GM18867 (cell line): ENCODE measurements around the gene KBTBD8.

ENCODE experiments used
- ATAC-seq: cut with Tn5 transposase; IDR thresholded peaks from one replicate; pipeline ENCODE4 v1.9.1; 2021; ENCODE audit warnings: mild to moderate bottlenecking, moderate library complexity; ENCODE audit not compliant: unreplicated experiment

KBTBD8 gene, protein sequence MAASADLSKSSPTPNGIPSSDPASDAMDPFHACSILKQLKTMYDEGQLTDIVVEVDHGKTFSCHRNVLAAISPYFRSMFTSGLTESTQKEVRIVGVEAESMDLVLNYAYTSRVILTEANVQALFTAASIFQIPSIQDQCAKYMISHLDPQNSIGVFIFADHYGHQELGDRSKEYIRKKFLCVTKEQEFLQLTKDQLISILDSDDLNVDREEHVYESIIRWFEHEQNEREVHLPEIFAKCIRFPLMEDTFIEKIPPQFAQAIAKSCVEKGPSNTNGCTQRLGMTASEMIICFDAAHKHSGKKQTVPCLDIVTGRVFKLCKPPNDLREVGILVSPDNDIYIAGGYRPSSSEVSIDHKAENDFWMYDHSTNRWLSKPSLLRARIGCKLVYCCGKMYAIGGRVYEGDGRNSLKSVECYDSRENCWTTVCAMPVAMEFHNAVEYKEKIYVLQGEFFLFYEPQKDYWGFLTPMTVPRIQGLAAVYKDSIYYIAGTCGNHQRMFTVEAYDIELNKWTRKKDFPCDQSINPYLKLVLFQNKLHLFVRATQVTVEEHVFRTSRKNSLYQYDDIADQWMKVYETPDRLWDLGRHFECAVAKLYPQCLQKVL

DNA sequence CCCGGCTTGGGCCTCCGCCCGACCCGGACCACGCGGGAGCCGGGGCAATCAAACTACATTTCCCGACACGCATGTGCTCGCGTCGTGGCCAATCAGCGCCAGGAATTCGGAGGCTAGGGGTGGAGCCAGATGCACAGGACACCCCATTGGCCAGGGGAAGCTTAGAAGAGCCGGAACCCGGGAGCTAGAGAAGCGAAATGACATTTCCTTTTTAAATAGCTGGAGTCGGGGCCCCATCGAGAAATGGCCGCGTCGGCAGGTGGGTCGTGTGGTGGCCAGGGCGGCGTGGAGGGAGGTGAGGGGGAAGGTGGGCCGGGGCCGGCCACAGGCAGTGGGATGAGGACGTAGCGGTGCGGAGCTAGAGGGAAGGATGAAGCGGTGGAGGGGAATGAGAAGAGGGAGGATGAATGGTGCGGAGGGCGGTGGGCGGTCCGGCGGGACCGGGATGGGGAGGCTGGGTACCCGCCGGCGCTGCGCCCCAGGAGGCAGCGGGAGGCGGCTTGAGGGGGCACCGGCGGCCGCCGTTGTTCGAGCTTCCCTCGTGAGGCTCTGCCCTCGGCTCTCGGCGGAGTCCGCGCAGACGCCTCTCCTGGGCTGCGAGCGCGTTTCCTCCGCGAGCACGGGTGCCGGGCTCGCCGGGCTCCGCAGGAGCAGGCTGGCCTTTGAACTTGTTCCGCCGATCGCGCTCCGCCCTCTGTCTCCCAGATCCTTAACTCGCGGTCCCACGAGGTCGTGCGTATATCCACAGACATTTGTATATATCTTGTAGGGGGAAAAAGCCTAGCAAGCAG is at the start of gene KBTBD8:
TSS of gene KBTBD8 (plus strand) at position 195 of the 791 bp plus-strand sequence. CDS start at position 244, 49 bp downstream.
- ATAC-seq: peak; percentile 91

DNA sequence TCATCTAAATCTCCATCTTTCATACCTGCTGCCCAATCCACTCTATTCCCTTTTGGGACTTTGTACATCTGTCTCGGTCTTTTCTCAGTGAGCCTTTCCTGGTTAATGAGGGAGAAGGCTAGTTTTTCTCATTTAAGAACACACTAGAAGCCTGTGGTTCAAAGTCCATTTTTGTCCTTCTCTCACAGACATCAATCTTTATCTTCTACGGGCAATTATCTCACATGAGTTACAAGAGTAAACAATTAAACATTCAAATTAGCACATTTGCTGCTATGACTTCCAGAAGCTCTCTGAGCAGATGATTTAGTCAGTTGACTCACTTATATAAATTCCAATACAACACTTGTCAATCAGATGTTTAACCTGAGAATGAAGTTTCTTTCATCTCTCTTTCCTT is 49.3 kb upstream of the KBTBD8 start:
- no peak for ATAC-seq

DNA sequence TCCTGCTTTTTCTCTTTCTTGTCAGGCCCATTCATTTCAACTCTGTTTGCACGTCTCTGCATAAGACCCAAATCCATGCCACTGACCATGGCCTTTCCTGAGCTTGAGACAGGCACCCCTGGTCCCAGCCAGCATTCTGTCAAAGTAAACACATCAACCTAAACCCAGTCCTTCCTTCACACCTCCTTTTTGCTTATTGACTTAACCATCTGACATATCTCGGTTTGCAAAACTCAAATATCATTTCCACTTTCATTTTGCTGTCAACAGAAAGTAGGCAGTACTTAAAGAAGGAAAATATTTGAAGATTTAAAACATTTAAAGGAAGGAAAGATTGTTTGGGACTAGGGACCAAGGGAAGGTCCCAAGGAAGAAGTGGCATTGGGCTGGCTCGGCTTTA is 48.2 kb upstream of the KBTBD8 start:
- peak; percentile 84 for ATAC-seq

GRCh38 chr3:66952357-66952756 is 45.8 kb upstream of the KBTBD8 start:
- ATAC-seq: no peak

GRCh38 chr3:66953934-66954445 is 44.1 kb upstream of the KBTBD8 start:
- ATAC-seq: no peak

- no peak for ATAC-seq
Measured at GRCh38 chr3:66956742-66957141, 41.4 kb upstream of the KBTBD8 start.

- no peak for ATAC-seq
Measured at GRCh38 chr3:66957367-66957766, 40.7 kb upstream of the KBTBD8 start.

GRCh38 chr3:66958067-66958466 is 40.0 kb upstream of the KBTBD8 start:
- ATAC-seq: no peak

- ATAC-seq: no peak
Measured at GRCh38 chr3:66962664-66963063, 35.4 kb upstream of the KBTBD8 start.

DNA sequence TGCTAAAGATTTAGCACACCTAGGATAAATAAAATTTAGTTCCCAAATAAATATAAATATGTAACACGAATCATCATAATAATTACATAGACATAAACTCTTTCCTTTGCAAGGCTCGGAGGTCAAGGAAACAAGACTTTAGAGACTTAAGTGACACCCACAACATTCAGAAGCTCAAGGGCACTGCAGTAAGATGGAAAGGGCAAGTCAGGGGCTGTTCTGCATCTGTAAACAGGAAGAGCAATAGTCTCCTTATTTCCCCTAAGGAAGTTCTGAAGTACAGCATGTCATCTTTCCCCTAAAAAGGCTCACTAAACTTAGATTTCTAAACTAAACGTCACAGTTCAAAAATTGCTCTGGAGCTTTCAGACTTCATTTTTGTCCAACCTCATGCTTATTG is 26.9 kb upstream of the KBTBD8 start:
- no peak for ATAC-seq

GRCh38 chr3:66971891-66972551 is 26.1 kb upstream of the KBTBD8 start:
- peak; percentile 100 for ATAC-seq

DNA sequence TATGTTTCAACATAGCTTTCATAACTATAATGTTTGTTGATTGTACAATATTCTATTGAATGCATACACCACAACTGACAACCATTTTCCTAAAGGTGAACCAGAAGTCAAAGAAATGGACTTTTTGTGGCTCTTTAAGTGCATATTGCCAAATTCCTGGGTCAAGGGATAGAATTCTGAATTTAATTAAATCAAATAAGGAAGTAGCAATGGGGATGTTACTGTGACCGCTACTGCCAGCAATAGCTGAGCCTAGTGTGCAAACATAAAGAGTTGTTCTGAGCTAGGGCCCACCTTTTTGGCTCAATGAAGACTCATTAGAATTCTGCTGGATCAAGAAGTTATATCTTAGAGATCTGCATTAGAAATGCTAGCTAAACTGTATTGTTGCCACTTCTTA is 17.3 kb upstream of the KBTBD8 start:
- no peak for ATAC-seq

DNA sequence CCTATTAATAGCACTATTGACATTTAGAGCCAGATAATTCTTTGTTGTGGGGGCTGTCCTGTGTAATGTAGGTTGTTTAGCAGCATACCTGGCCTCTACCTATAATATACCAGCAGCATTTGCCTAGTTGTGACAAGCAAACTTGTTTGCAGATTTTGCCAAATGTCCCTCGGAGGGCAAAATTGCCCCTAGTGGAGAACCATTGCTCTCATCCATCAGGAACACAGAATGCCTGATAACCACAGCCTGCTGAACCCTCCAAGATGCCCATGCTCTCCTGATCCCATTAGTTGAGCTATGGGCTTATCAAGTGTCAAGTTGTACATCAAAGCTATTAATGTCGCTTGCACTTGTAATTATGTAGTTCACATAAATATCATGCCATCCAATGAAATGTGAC is 15.0 kb upstream of the KBTBD8 start:
- ATAC-seq: no peak

GRCh38 chr3:66985336-66985920 is 12.7 kb upstream of the KBTBD8 start:
- no peak for ATAC-seq

DNA sequence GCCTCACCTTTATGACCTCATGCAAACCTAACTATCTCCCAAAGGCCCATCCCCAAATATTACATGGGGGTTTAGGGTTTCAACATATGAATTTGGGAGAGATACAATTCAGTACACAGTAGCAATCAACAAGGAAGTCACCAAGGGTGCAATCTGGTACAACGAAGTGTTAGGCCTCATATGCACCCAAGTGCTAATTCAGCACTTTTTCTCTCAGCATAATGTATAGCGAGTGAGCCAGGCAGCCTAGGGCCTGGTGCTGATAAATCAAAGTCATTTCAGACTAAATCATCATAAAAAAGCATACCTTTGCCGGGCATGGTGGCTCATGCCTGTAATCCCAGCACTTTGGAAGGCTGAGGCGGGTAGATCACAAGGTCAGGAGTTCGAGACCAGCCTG is 11.7 kb upstream of the KBTBD8 start:
- no peak for ATAC-seq

DNA sequence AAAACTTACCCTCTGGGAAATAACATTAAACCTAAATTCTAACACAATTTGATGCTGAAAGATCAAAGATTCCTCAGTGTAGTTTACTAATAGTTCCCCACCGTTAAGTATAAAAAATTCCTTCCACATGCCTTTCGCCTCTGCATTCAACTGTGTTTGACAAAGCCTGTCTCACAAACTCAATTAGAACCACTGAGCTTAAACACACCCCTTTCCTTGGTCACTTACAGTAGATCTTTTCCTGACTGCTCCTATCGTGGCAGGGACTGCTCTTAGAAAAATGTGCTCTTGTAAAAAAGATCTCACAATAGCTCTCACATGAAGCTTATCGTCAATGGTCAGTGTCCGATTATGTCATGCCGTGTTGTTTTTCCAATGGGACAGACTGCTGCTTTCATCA is 8.9 kb upstream of the KBTBD8 start:
- no peak for ATAC-seq

GRCh38 chr3:66989860-66990696 is 8.0 kb upstream of the KBTBD8 start:
- ATAC-seq: peak; percentile 85

- ATAC-seq: no peak
Measured at GRCh38 chr3:66991459-66991858, 6.6 kb upstream of the KBTBD8 start.

- ATAC-seq: no peak
Measured at GRCh38 chr3:66993082-66993481, 5.0 kb upstream of the KBTBD8 start.

- no peak for ATAC-seq
Measured at GRCh38 chr3:66994588-66994987, 3.5 kb upstream of the KBTBD8 start.
